Neural progenitor cell (in vitro differentiated cells): Measurements from ENCODE around the gene PRAMEF13. TPM values are rescaled to one million over a fixed set of nuclear protein-coding genes. Genes with fewer than 3 reads are reported as not detected.
"Not testable (repeated sequence)": the region's sequence is repeated elsewhere in the genome, so short reads cannot be mapped to it uniquely, and the experiment has no call there.

Experiments used
- DNase-seq: peaks from one replicate; pipeline ENCODE4 v3.0.0-alpha.2; 2016; ENCODE audit warnings: low spot score
- H2AFZ ChIP-seq: fragments of 200-600 bp; sonication (generic); replicated peaks from 2 replicates; pipeline ENCODE4 v1.6.1; 2016; ENCODE audit warnings: antibody characterized with exemption
- H3F3A ChIP-seq: fragments of 200-600 bp; sonication (generic); 2 replicates; pipeline ENCODE4 v1.6.1; 2016; ENCODE audit warnings: antibody characterized with exemption, low read depth
- H3K27ac ChIP-seq: fragments of 200-600 bp; sonication (generic); 2 replicates; pipeline ENCODE4 v1.5.1; 2016; ENCODE audit warnings: mild to moderate bottlenecking
- H3K27me3 ChIP-seq: fragments of 200-600 bp; sonication (generic); 2 replicates; pipeline ENCODE4 v1.6.1; 2016; ENCODE audit warnings: mild to moderate bottlenecking, moderate library complexity
- H3K36me3 ChIP-seq: fragments of 200-600 bp; sonication (generic); 2 replicates; pipeline ENCODE4 v1.5.1; 2016
- H3K4me1 ChIP-seq: fragments of 200-600 bp; sonication (generic); 2 replicates; pipeline ENCODE4 v1.6.1; 2016; ENCODE audit warnings: mixed run types
- H3K4me2 ChIP-seq: fragments of 200-600 bp; sonication (generic); 2 replicates; pipeline ENCODE4 v1.6.1; 2016
- H3K4me3 ChIP-seq: fragments of 200-600 bp; sonication (generic); 2 replicates; pipeline ENCODE4 v1.5.1; 2016
- H3K79me2 ChIP-seq: fragments of 200-600 bp; sonication (generic); 2 replicates; pipeline ENCODE4 v1.6.1; 2016; ENCODE audit warnings: low read depth
- H3K9ac ChIP-seq: fragments of 200-600 bp; sonication (generic); 2 replicates; pipeline ENCODE4 v1.6.1; 2016
- H3K9me3 ChIP-seq: fragments of 200-600 bp; sonication (generic); 2 replicates; pipeline ENCODE4 v1.5.1; 2016; ENCODE audit warnings: low read depth
- H4K20me1 ChIP-seq: fragments of 200-600 bp; sonication (generic); 2 replicates; pipeline ENCODE4 v1.6.1; 2016; ENCODE audit warnings: low read depth
- H3K27ac Mint-ChIP-seq: 3 replicates; pipeline ENCODE4 v1.8.0; 2021; ENCODE audit warnings: mixed read lengths
- H3K27me3 Mint-ChIP-seq: 2 replicates; pipeline ENCODE4 v1.8.0; 2022; ENCODE audit warnings: low read depth, mild to moderate bottlenecking, inconsistent platforms, moderate library complexity, mixed read lengths; ENCODE audit not compliant: insufficient read depth
- H3K36me3 Mint-ChIP-seq: 3 replicates; pipeline ENCODE4 v1.8.0; 2021; ENCODE audit warnings: mixed read lengths
- H3K4me1 Mint-ChIP-seq: 3 replicates; pipeline ENCODE4 v1.8.0; 2021; ENCODE audit warnings: mixed read lengths
- H3K4me3 Mint-ChIP-seq: 3 replicates; pipeline ENCODE4 v1.8.0; 2021; ENCODE audit warnings: mild to moderate bottlenecking, moderate library complexity, mixed read lengths
- H3K9me3 Mint-ChIP-seq: 3 replicates; pipeline ENCODE4 v1.8.0; 2020; ENCODE audit warnings: mixed read lengths
- total RNA-seq: library from RNA; depleted of rRNA; stranded (reverse); fragments of >200 nt; gene quantifications from 2 replicates; pipeline ENCODE4 v1.2.3, GENCODE V29; 2015; ENCODE audit warnings: low replicate concordance

The PRAMEF13 gene
- total RNA-seq, 1 donor from 2014 or later, result not detected

GRCh38 chr1:13165531-13165930 is 35.7 kb downstream of the PRAMEF13 start, which contains the start of gene HNRNPCL4:
HNRNPCL4 (minus strand) TSS chr1:13165631; CDS start chr1:13165467, 164 bp downstream.
- H3K27ac ChIP-seq, H3F3A ChIP-seq, H3K4me2 ChIP-seq, H3K9ac ChIP-seq, H4K20me1 ChIP-seq, H2AFZ ChIP-seq, H3K27me3 ChIP-seq, H3K9me3 ChIP-seq, H3K27me3 Mint-ChIP-seq, H3K36me3 ChIP-seq, H3K9me3 Mint-ChIP-seq, H3K4me3 ChIP-seq, H3K79me2 ChIP-seq, H3K4me1 ChIP-seq, H3K4me3 Mint-ChIP-seq, DNase-seq, H3K4me1 Mint-ChIP-seq, H3K27ac Mint-ChIP-seq, H3K36me3 Mint-ChIP-seq: not testable (repeated sequence)

GRCh38 chr1:13155909-13156308 is 45.3 kb downstream of the PRAMEF13 start, which contains the start of gene PRAMEF26:
PRAMEF26 (minus strand) TSS chr1:13156009; CDS start chr1:13153095, 2,914 bp downstream.
- not testable (repeated sequence) for H3K36me3 ChIP-seq, H3K4me1 ChIP-seq

More at GRCh38 chr1:13155909-13156308, 45.3 kb downstream of the PRAMEF13 start, which contains the start of gene PRAMEF26:
- not testable (repeated sequence) for H4K20me1 ChIP-seq, H3K4me1 Mint-ChIP-seq, H3K79me2 ChIP-seq, H3K9me3 Mint-ChIP-seq, H3K4me3 ChIP-seq, H2AFZ ChIP-seq, DNase-seq, H3K4me2 ChIP-seq, H3K27ac ChIP-seq, H3K36me3 Mint-ChIP-seq, H3K27me3 Mint-ChIP-seq, H3K27ac Mint-ChIP-seq, H3K4me3 Mint-ChIP-seq, H3F3A ChIP-seq, H3K27me3 ChIP-seq, H3K9me3 ChIP-seq, H3K9ac ChIP-seq

Other genes with a start within 250 kb of the PRAMEF13 start
- gene PRAMEF27, start 144.8 kb downstream of the PRAMEF13 start, total RNA-seq, result not detected in 2 replicates
- gene HNRNPCL3, start 140.6 kb downstream of the PRAMEF13 start, total RNA-seq, result not detected in 2 replicates
- not detected in 2 replicates for gene PRAMEF25, start 130.6 kb downstream of the PRAMEF13 start, total RNA-seq
- not detected in 2 replicates for gene HNRNPCL2, start 84.6 kb downstream of the PRAMEF13 start, total RNA-seq
- gene PRAMEF26, start 45.4 kb downstream of the PRAMEF13 start, total RNA-seq, result not detected in 2 replicates
- gene HNRNPCL4, start 35.8 kb downstream of the PRAMEF13 start, total RNA-seq, result not detected in 2 replicates
- gene PRAMEF9, start 29.6 kb downstream of the PRAMEF13 start, total RNA-seq, result not detected in 2 replicates
- not detected in 2 replicates for gene PRAMEF18, start 24.7 kb upstream of the PRAMEF13 start, total RNA-seq
- gene PRAMEF5, start 52.8 kb upstream of the PRAMEF13 start, total RNA-seq, result not detected in 2 replicates
- not detected in 2 replicates for gene PRAMEF8, start 83.7 kb upstream of the PRAMEF13 start, total RNA-seq
- not detected in 2 replicates for gene PRAMEF33, start 102.1 kb upstream of the PRAMEF13 start, total RNA-seq
- gene PRAMEF15, start 114.2 kb upstream of the PRAMEF13 start, total RNA-seq, result not detected in 2 replicates
- gene PRAMEF14, start 145.7 kb upstream of the PRAMEF13 start, total RNA-seq, result not detected in 2 replicates
- not detected in 2 replicates for gene PRAMEF19, start 170.5 kb upstream of the PRAMEF13 start, total RNA-seq
- not detected in 2 replicates for gene PRAMEF17, start 188.2 kb upstream of the PRAMEF13 start, total RNA-seq
- gene PRAMEF20, start 209.0 kb upstream of the PRAMEF13 start, total RNA-seq, result not detected in 2 replicates